GM19043 (cell line): ENCODE measurements around the gene ARGLU1.
A peak's percentile ranks its signal among the peaks of the same experiment; 100 is the strongest.

Experiments used
- ATAC-seq: cut with Tn5 transposase; IDR thresholded peaks from one replicate; pipeline ENCODE4 v1.9.1; 2021; ENCODE audit warnings: low read depth; ENCODE audit not compliant: unreplicated experiment

The ARGLU1 gene

GRCh38 chr13:106588367-106588766, 20.4 kb upstream of the ARGLU1 start:
- no peak for ATAC-seq

- ATAC-seq = no peak
These were observed 19.9 kb upstream of the ARGLU1 start for GRCh38 chr13:106587787-106588186.

- no peak for ATAC-seq
These were observed 18.8 kb upstream of the ARGLU1 start for GRCh38 chr13:106586648-106587166.

GRCh38 chr13:106581225-106581624, 13.3 kb upstream of the ARGLU1 start:
- no peak for ATAC-seq

- no peak for ATAC-seq
These were observed 8.0 kb upstream of the ARGLU1 start for GRCh38 chr13:106575896-106576295.

GRCh38 chr13:106573868-106574267, 5.9 kb upstream of the ARGLU1 start:
- no peak for ATAC-seq

- ATAC-seq = no peak
These were observed 5.4 kb upstream of the ARGLU1 start for GRCh38 chr13:106573284-106573846.

- ATAC-seq = no peak
These were observed 2.4 kb upstream of the ARGLU1 start for GRCh38 chr13:106570299-106570852.

- ATAC-seq = no peak
These were observed 1.5 kb upstream of the ARGLU1 start for GRCh38 chr13:106569233-106570095.

- peak; percentile 32 for ATAC-seq
These were observed 514 bp upstream of the ARGLU1 start for GRCh38 chr13:106568299-106569003.

GRCh38 chr13:106566641-106567473, 1.1 kb downstream of the ARGLU1 start:
- peak; percentile 38 for ATAC-seq

GRCh38 chr13:106565127-106565775, 2.7 kb downstream of the ARGLU1 start:
- ATAC-seq = no peak

- ATAC-seq = no peak
These were observed 5.6 kb downstream of the ARGLU1 start for GRCh38 chr13:106562301-106562700.

GRCh38 chr13:106561551-106562170, 6.3 kb downstream of the ARGLU1 start:
- peak; percentile 51 for ATAC-seq

GRCh38 chr13:106560821-106561220, 7.1 kb downstream of the ARGLU1 start:
- no peak for ATAC-seq

GRCh38 chr13:106558527-106558926, 9.4 kb downstream of the ARGLU1 start:
- ATAC-seq = no peak

GRCh38 chr13:106555631-106556328, 12.2 kb downstream of the ARGLU1 start:
- ATAC-seq = no peak

- ATAC-seq = no peak
These were observed 16.2 kb downstream of the ARGLU1 start for GRCh38 chr13:106551751-106552150.

GRCh38 chr13:106551350-106551749, 16.6 kb downstream of the ARGLU1 start:
- ATAC-seq = no peak
